Smooth muscle cell (in vitro differentiated cells): ENCODE measurements around the gene SLFN5. TPM values are rescaled to one million over a fixed set of nuclear protein-coding genes. Genes with fewer than 3 reads are reported as not detected.

Experiments used
- DNase-seq: peaks from one replicate; lab custom pipeline; 2025; ENCODE audit not compliant: unreplicated experiment; lab: John Stamatoyannopoulos, UW
- H2AFZ ChIP-seq: fragments of 200-600 bp; sonication (generic); 2 replicates; pipeline ENCODE4 v1.6.0; 2016; ENCODE audit warnings: antibody characterized with exemption, low read depth, mild to moderate bottlenecking
- H3F3A ChIP-seq: fragments of 200-600 bp; sonication (generic); 2 replicates; pipeline ENCODE4 v1.6.0; 2017; ENCODE audit warnings: antibody characterized with exemption, low read depth
- H3K27ac ChIP-seq: fragments of 200-600 bp; sonication (generic); 2 replicates; pipeline ENCODE4 v1.5.1; 2016; ENCODE audit warnings: low read depth, mild to moderate bottlenecking
- H3K27me3 ChIP-seq: fragments of 200-600 bp; sonication (generic); 2 replicates; pipeline ENCODE4 v1.6.1; 2016; ENCODE audit warnings: low read depth, mild to moderate bottlenecking
- H3K36me3 ChIP-seq: fragments of 200-600 bp; sonication (generic); 2 replicates; pipeline ENCODE4 v1.5.1; 2016; ENCODE audit warnings: low read depth
- H3K4me1 ChIP-seq: fragments of 200-600 bp; sonication (generic); 2 replicates; pipeline ENCODE4 v1.5.1; 2016; ENCODE audit warnings: low read depth
- H3K4me2 ChIP-seq: fragments of 200-600 bp; sonication (generic); 2 replicates; pipeline ENCODE4 v1.6.0; 2016; ENCODE audit warnings: mild to moderate bottlenecking
- H3K4me3 ChIP-seq: fragments of 200-600 bp; sonication (generic); 2 replicates; pipeline ENCODE4 v1.5.1; 2016; ENCODE audit warnings: mild to moderate bottlenecking
- H3K79me2 ChIP-seq: fragments of 200-600 bp; sonication (generic); 2 replicates; pipeline ENCODE4 v1.6.0; 2016; ENCODE audit warnings: low read depth, mild to moderate bottlenecking
- H3K9ac ChIP-seq: fragments of 200-600 bp; sonication (generic); 2 replicates; pipeline ENCODE4 v1.6.0; 2016; ENCODE audit warnings: low read depth
- H3K9me3 ChIP-seq: fragments of 200-600 bp; sonication (generic); replicated peaks from 2 replicates; pipeline ENCODE4 v1.5.1; 2016; ENCODE audit warnings: low read depth
- H4K20me1 ChIP-seq: fragments of 200-600 bp; sonication (generic); 2 replicates; pipeline ENCODE4 v1.6.0; 2016; ENCODE audit warnings: low read depth
- CTCF ChIP-seq: fragments of 200-600 bp; sonication (generic); IDR thresholded peaks from 2 replicates; pipeline ENCODE4 v1.5.1; 2017; ENCODE audit warnings: borderline replicate concordance, mild to moderate bottlenecking, antibody characterized with exemption; ENCODE audit not compliant: insufficient read depth, poor library complexity, severe bottlenecking
- WGBS: methylation state at CpG from one replicate; pipeline ENCODE4 v1.1.7; 2016; ENCODE audit warnings: low lambda C conversion rate; 5-methylcytosine and 5-hydroxymethylcytosine counted together
- polyA plus RNA-seq: library from polyadenylated mRNA; unstranded; fragments of >200 nt; fragmentation: Nextera tagmentation; extraction: Ambion mirVana; gene quantifications from 2 replicates; pipeline ENCODE4 v1.2.1, GENCODE V29; 2016
- total RNA-seq: library from RNA; depleted of rRNA; stranded (reverse); fragments of >200 nt; gene quantifications from 2 replicates; pipeline ENCODE4 v1.2.3, GENCODE V29; 2014

SLFN5 gene
- total and polyA plus RNA-seq, 2 experiments from 2014 or later = 8.8 to 16.0 TPM

GRCh38 chr17:35313875-35314409 lies 71.1 kb downstream of the SLFN5 start:
- DNase-seq = no peak
- no peaks in the 10 kb centered on the region for H3K79me2 ChIP-seq
- no peaks in the 10 kb centered on the region for H3K36me3 ChIP-seq
- H2AFZ ChIP-seq = no peak overlapping the region
- no peak overlapping the region for H3K4me3 ChIP-seq
- H3F3A ChIP-seq = no peaks in the 10 kb centered on the region
- peak overlapping the region; percentile 82 for H3K4me2 ChIP-seq
- no peaks in the 10 kb centered on the region for H3K27me3 ChIP-seq
- no peak overlapping the region for H3K9ac ChIP-seq
- H3K27ac ChIP-seq = no peak overlapping the region
- TF ChIP-seq CTCF = no peak
- H4K20me1 ChIP-seq = no peaks in the 10 kb centered on the region
- no peaks in the 10 kb centered on the region for H3K9me3 ChIP-seq
- H3K4me1 ChIP-seq = no peaks in the 10 kb centered on the region
- 59% methylated on average over 19 of the region's 19 CpGs for whole genome bisulfite sequencing

- Histone ChIP-seq H3K27me3 (no peaks in the 10 kb centered on the region), H3F3A (no peaks in the 10 kb centered on the region), H3K4me1 (no peaks in the 10 kb centered on the region), H4K20me1 (no peaks in the 10 kb centered on the region), H2AFZ (no peak overlapping the region), H3K4me2 (no peak overlapping the region), H3K9ac (no peak overlapping the region), H3K79me2 (no peaks in the 10 kb centered on the region), H3K27ac (no peak overlapping the region), H3K36me3 (no peaks in the 10 kb centered on the region), H3K4me3 (no peak overlapping the region), H3K9me3 (no peaks in the 10 kb centered on the region)
- no peak for TF ChIP-seq CTCF
- WGBS = 78% methylated on average over 9 of the region's 9 CpGs
- DNase-seq = no peak
Measured at GRCh38 chr17:35314415-35315216, 71.7 kb downstream of the SLFN5 start.

- TF ChIP-seq CTCF = no peak
Measured at GRCh38 chr17:35315283-35315682, 72.4 kb downstream of the SLFN5 start.

GRCh38 chr17:35315971-35316370 lies 73.1 kb downstream of the SLFN5 start:
- WGBS = 85% methylated on average over 2 of the region's 2 CpGs
- no peaks in the 10 kb centered on the region for H3F3A ChIP-seq
- H3K4me3 ChIP-seq = no peak overlapping the region
- no peak overlapping the region for H3K4me2 ChIP-seq
- no peaks in the 10 kb centered on the region for H3K27me3 ChIP-seq
- H3K36me3 ChIP-seq = no peaks in the 10 kb centered on the region
- H3K79me2 ChIP-seq = no peaks in the 10 kb centered on the region
- TF ChIP-seq CTCF = no peak
- no peak overlapping the region for H3K27ac ChIP-seq
- no peaks in the 10 kb centered on the region for H4K20me1 ChIP-seq
- DNase-seq = no peak
- H2AFZ ChIP-seq = no peak overlapping the region
- no peaks in the 10 kb centered on the region for H3K4me1 ChIP-seq
- H3K9ac ChIP-seq = no peak overlapping the region
- H3K9me3 ChIP-seq = no peaks in the 10 kb centered on the region

More at GRCh38 chr17:35315283-35315682, 72.4 kb downstream of the SLFN5 start:
- DNase-seq = no peak
- Histone ChIP-seq H2AFZ (no peak overlapping the region), H3K9me3 (no peaks in the 10 kb centered on the region), H3K36me3 (no peaks in the 10 kb centered on the region), H3K9ac (no peak overlapping the region), H3K27ac (no peak overlapping the region), H3K4me2 (no peak overlapping the region), H4K20me1 (no peaks in the 10 kb centered on the region), H3F3A (no peaks in the 10 kb centered on the region), H3K4me3 (no peak overlapping the region), H3K27me3 (no peaks in the 10 kb centered on the region), H3K79me2 (no peaks in the 10 kb centered on the region), H3K4me1 (no peaks in the 10 kb centered on the region)
- 63% methylated on average over 5 of the region's 5 CpGs for WGBS
